ENCODE measurements around the gene HIVEP3.
A peak's percentile ranks its signal among the peaks of the same experiment; 100 is the strongest.
"Not testable (repeated sequence)": the region's sequence is repeated elsewhere in the genome, so short reads cannot be mapped to it uniquely, and the experiment has no call there.

Gene HIVEP3

GRCh38 chr1:41705798-41706197 is 212.9 kb downstream of the HIVEP3 start:
- no peak for DNase-seq

GRCh38 chr1:41704196-41704595 is 214.5 kb downstream of the HIVEP3 start:
- DNase-seq, result no peak

- DNase-seq, result no peak
Observed at GRCh38 chr1:41702771-41703170, 216.0 kb downstream of the HIVEP3 start.

- no peak for DNase-seq
Observed at GRCh38 chr1:41700986-41701535, 217.7 kb downstream of the HIVEP3 start.

GRCh38 chr1:41700581-41700980 is 218.1 kb downstream of the HIVEP3 start:
- DNase-seq, result no peak

GRCh38 chr1:41699861-41700248 is 218.9 kb downstream of the HIVEP3 start:
- DNase-seq, result no peak

- DNase-seq, result no peak
Observed at GRCh38 chr1:41698916-41699860, 219.5 kb downstream of the HIVEP3 start.

- no peak for DNase-seq
Observed at GRCh38 chr1:41696381-41696780, 222.3 kb downstream of the HIVEP3 start.

- no peak for DNase-seq
Observed at GRCh38 chr1:41695118-41695745, 223.5 kb downstream of the HIVEP3 start.

GRCh38 chr1:41691966-41692365 is 226.8 kb downstream of the HIVEP3 start:
- DNase-seq, result not testable (repeated sequence)

- DNase-seq, result no peak
Observed at GRCh38 chr1:41691424-41691823, 227.3 kb downstream of the HIVEP3 start.

- DNase-seq, result no peak
Observed at GRCh38 chr1:41690331-41690730, 228.4 kb downstream of the HIVEP3 start.

- DNase-seq, result no peak
Observed at GRCh38 chr1:41689558-41689981, 229.2 kb downstream of the HIVEP3 start.

GRCh38 chr1:41689139-41689538 is 229.6 kb downstream of the HIVEP3 start:
- no peak for DNase-seq

GRCh38 chr1:41687007-41687406 is 231.7 kb downstream of the HIVEP3 start:
- DNase-seq, result no peak

- DNase-seq, result peak; percentile 20
Observed at GRCh38 chr1:41683681-41684500, 234.8 kb downstream of the HIVEP3 start.

- no peak for DNase-seq
Observed at GRCh38 chr1:41682845-41683625, 235.7 kb downstream of the HIVEP3 start.

GRCh38 chr1:41682149-41682548 is 236.6 kb downstream of the HIVEP3 start:
- DNase-seq, result no peak

- no peak for DNase-seq
Observed at GRCh38 chr1:41681331-41682098, 237.2 kb downstream of the HIVEP3 start.

- no peak for DNase-seq
Observed at GRCh38 chr1:41679994-41680393, 238.7 kb downstream of the HIVEP3 start.

GRCh38 chr1:41679531-41679930 is 239.2 kb downstream of the HIVEP3 start:
- no peak for DNase-seq
